Measurements from ENCODE around the gene OSTC.

GRCh38 chr4:108601532-108601931 lies 48.9 kb upstream of the OSTC start:
- TF ChIP-seq EZH2 (IDR thresholded peaks at IDR 0.05; ENCODE audit: borderline replicate concordance, low read length) (no peak), CTCF (IDR thresholded peaks at IDR 0.05; ENCODE audit: low read length) (no peak)

Measured in OCI-LY1 (cell line).